GM18498 (cell line): Measurements from ENCODE around the gene SHC3.

Source experiments
- ATAC-seq: cut with Tn5 transposase; IDR thresholded peaks from one replicate; pipeline ENCODE4 v1.9.1; 2021; ENCODE audit warnings: mild to moderate bottlenecking, moderate library complexity; ENCODE audit not compliant: unreplicated experiment

The SHC3 gene

DNA sequence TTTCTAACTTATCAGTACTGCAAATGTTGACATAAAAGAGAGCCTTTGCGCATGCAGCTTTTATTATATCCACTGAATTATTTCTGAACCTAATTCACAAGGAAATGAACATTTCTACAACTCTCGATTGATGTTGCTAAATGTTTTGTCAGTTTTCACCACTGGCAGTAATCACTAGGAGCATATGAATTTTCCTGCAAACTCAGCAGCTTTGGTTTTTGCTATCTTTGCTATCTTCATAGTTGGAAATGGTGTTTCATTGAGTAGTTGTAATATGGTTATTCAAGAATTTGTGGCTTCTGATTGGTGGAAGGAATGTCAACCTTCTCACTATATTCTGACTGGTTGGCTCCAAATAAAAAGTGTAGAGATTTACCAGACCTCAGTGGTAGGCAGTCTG lies 8.9 kb upstream of the SHC3 start:
- ATAC-seq: no peak

DNA sequence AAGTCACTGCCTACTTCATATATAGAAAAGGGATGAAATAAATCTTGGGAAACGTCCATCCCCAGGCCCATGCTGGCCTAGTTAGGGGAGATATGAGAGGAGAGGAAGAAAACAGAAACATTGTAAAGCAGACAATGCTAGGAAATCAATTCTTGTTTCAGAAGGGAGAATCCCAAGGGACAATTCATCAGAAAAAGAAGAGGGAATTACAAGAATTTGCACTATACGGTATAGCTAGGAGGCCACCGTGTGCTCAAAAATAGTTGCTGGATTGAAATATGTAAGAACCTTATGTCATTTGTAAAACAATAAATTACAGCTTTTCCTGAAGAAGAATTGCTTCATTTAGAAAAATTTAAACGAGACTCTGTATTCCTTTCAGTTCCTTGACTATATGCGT lies 8.3 kb upstream of the SHC3 start:
- no peak for ATAC-seq

DNA sequence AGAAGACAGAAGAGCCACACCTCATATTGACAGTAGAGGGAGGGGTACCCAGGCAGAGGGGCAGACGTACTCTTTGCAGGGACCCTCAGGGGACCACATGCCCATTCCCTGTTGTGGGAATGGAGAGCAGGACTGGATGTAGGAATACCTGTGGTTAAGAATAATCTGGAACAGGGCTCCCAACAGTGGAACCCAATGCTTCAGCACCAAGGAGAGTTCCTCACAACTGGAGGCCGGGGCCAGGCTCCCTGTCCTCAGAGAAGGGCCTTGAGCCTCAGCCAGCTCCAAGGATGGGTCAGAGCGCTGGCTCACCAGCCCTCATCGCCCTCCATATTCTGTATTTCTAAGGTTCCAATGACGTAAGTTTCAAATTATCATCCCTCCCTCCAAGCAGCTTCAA lies 7.4 kb upstream of the SHC3 start:
- ATAC-seq: no peak

DNA sequence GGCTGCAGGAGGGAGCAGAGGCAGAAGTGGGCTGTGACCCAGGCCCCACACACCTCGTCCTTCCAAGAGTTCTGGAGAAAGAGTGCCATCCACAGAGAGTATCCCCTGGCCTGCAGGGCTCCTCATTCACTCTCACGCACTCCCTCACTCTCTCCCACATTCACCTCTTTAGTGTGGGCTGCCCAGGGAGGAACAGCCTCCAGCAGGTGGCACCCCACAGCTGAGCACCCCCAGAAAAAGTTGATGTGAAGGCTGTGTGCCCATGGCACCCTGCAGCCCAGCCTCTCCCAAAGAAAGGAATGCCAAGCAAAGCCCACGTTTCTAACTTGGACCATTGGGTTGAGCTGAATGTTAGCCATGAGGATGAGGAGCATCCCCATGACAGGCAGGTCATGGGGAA lies 4.5 kb upstream of the SHC3 start:
- ATAC-seq: no peak

DNA sequence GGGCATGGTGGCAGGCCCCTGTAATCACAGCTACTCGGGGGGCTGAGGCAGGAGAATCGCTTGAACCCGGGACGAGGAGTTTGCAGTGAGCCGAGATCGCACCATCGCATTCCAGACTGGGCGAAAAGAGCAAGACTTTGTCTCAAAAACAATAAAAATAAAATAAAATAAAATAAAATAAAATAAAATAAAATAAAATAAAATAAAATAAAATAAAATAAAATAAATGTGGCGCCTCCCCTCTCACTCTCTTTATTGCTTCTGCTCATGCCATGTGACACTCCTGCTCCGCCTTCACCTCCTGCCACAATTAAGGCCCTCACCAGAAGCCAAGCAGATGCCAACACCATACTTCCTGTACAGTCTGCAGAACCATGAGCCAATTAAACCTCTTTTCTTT lies 3.8 kb upstream of the SHC3 start:
- ATAC-seq: no peak

DNA sequence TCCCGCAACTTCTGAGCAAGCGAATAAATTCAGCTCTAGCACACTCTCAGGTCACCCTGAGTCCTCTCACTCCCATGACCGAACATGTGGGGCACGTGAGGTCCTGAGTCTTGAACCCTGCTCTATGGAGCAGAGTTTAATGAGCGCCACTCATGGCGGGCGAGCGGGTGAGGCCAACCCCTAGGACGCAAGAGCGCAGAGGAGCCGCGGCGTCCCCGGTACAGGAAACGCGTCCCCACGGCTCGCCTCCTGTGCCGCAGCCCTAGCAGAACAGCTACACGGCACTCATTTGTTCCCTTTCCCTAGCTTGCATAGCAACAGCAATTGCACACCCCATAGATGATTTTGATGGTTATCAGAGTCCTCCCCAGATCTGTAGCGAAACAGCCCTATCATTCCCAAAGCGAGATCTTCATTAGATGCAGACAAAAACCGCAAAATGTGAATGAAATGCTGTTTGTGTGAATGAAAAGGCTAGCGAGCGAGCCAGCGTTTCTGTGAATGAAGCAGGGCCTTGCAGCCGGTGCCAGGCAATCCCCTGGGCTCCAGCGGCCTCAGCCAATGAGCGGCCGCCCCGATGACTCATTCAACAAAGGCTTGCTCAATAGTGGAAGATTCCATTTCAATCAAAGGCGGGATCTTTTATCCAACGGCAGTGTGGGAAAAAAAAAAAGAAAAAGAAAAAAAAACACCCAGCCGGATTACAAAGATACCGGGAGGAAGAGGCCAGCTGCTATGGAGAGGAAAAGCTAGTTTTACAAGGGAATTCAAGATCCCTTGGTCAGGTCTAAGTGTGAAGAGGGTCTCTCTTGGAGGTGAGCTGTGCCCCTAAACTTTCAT lies 1.5 kb upstream of the SHC3 start:
- ATAC-seq: peak; percentile 65

DNA sequence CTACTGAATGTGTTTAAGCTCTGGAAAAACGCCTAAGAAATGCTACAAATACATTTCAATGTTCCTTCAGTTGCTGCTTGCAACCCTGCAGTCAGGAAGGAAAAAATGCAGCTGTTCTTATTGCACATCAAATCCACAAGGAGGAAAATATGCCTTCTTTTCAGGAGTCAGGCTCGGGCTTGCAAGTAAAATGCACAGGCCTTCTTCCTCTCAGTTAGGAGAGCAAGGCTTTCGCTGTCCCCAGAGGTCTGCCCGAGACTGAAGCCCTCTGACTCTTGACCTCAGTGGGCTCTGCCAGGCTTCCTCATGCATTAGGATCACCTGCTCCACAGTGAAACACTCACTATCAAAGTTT lies 899 bp upstream of the SHC3 start:
- ATAC-seq: no peak

DNA sequence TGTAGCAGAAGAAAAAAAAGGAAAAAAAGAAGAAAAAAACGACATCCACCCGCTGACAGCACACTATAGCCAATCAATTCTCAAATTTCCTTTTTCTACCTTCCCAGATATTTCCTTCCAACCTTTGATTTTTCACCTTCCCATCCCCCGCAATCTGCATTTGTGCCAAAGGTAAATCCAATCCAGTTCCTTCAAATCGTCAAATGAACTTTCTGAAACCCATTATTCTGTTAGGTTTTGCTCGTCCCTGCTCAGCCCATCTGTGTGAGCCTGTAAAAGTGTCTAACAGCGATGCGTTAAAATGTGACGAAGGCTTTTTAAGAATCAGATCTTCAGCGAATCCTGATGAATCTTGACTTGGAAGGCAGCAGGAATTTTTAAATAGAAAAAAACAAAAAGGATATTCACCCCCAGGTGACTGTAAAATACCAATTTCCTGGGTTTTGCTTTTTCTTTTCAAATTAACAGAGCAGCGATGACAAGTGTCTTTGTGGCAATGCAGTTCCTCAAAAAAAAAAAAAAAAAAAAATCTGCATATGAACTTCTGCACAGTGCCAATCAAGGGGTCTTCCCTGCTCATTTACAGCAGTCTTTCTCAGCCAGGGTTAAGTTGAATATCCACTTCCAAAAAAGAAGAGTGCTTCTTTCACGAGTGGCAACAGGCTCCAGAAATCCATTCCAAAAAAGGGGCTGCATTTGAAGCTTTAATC lies 367 bp upstream of the SHC3 start:
- no peak for ATAC-seq

DNA sequence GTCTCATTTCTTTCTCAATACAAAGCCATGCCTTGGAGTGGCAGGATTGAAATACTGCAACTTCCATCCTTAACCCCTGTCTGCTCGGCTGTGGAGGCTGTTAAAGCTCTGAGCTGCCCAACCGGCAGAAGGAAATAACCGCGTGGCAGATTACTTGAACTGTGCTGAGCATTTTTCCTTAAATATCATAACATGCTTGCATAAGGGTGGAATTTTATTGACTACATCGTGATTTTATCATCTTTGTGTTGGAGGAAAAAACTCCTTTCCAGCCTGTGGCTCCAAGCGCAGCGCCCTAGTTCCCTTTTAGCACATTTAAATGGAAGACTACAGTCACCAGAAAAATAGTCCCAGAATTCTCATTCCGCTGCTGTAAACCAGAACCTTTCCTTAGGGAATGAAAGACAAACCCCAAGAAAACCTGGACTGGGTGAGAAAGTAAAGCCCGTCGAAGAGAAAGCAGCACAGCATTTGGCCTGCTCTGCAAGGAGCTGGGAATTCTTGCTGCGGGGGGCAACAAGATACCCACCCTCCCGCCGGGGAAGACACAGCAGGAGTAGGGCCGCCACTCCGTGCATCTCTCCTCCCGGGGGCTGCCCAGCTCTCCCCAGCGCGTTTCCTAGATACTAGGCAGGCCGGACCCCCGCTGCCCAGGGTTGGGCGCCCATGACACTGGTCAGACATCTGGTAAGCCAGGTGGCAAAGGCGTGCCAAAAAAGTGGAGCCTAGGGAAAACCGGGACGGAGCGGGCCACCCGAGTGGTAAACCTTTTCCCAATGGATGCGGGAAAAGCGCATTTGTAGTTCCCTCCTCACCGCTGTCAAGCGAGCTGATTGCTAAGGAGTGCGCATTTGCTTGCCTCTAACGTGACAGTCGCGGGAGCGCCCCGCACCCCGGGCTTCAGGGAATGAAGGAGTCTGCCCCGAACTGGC lies 1.3 kb downstream of the SHC3 start:
- no peak for ATAC-seq

DNA sequence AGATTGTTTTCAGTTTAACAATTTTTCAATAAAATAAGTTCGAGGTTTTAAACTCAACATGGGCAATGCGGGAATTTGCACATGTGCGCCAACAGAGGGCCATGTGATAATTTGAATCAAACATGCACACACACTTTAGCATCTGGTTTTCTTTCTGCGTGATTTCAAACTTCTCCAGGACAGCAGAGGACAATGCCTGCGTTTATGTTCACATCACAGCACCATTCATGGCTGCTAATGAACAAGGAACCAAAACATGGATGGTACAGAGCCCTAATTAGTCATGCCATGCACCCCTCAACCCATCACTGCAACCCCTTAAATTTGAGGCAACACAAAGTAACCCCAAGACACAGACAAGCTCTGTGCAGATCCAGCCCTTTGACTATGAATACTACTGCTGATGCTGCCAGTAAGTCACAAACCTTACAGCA lies 2.8 kb downstream of the SHC3 start:
- ATAC-seq: no peak

DNA sequence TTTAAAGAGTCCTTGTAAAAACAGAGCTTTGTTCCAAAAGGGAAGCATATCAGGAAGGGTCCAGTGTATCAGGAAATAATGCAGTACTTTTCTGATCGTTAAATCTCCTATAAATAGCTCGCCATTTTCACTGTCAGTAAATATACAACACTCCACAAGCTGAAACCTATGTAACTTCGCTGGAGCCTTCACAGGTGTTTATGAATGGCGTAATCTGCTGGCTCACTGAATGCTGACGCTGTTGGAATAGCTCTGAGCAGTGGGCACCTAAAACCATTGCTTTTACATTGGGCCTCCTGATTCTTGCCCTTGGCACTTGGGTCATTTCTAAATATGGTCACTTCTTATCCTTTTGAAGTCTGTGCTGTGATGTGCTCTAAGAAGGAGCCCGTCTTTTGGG lies 4.3 kb downstream of the SHC3 start:
- no peak for ATAC-seq

DNA sequence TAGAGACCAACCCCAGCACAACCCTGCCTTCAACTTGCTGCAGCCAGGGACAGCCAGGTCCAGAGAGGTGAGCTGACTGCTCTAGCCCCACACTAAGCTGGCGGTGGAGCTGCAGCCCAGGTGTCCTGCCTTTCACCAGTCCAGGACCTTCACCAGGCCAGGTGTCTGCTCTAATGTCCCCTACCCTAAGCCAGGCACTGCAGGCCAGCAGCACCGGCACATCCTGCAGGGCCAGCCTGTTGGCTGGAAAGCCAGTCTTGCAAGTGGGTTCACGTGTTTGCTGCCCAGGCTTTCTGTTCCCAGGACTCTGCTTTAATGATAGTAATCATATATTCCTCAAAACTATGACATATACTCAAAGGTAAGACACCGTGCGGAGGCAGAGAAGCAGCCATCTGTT lies 5.5 kb downstream of the SHC3 start:
- no peak for ATAC-seq

DNA sequence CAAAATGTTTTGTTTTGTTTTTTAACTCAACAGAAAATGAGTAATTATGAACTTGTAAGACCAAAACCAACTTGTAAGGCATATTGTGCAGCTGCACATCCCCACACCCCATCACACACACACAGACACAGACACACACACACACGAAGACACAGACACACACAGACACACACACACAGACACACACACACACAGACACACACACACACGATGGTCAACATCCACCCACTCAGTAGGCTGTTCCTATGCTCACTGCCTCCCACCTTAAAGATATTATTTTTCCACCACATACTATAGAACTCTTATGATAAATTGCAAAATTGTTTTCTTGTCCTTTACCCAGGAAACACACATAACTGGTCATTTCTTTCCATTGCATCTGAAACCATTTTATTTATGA lies 6.2 kb downstream of the SHC3 start:
- ATAC-seq: no peak

DNA sequence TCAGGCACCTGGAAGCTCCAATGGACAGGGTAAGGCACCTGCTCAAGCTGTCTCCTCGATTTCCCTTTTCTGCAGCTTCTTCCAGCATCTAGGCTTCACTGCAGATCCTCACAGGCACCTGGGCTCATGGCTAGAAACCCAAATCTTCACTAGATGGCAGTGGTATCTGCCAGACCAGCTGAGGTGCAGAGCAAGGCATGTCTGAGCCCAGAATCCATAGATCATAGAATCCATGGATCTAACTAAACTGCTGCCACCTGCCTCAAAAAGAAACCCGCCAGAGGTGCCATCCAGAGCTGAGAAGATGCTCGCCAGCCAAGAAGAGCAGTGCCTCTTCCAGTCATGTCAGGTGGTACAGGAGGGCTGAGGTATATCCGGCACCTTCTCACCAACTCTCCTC lies 6.9 kb downstream of the SHC3 start:
- ATAC-seq: no peak

DNA sequence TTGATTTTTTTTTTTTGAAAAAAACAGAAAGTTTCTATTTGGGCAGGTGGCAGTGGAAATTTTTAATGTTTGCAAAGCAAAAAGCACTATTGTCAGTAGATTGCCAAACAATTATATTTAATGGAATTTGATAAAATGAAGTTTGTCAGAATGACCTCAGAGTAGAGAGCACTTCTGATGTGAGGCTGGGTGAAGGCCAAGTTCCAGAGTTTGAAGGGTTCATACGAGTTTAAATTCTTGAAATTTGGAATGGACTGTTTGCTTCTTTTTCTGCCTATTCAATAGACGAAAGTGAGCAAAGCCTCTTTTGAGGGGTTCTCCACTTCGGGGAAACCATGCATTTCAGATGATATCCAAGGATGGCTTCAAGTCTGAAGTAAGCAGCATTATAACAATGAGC lies 7.4 kb downstream of the SHC3 start:
- no peak for ATAC-seq

DNA sequence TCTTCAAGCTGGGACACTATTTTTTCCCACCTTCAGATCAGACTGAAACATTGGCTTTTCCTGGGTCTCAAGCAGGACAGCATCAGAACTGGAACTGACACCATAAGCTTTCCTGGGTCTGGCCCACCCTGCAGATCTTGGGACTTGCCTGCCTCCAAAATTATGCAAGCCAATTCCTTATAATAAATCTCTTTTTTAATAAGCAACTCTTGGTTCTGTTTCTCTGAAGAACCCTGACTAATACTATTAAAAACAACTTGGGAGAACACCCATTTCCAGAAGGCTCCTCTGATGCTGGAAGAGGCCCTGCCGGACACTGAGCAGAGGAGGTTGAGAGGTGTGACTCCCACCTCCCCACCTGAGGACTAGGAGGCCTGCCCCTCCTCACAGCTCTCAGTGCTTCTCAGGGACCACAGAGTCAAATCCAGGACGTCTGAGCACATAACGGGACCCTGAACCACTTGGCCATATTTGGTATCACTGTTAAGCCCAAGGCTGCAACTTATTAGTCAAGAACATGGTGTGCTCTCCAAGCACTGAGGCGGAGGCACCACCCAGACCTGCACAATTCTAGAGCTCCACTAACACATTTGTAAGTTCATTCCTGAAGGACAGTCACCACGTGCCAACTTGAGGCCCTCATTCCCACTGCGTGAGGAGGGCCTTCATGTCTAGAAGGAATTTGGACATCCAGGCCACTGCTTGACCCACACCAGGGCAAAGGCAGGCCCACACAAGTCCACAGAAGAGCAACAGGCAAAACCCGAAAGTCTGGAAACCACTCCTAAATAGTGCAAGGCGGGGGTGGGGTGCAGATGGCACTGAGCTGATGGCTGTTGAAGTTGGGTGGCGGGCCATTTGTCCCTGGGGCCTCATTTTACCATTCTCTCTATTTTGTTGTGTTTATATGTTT lies 9.5 kb downstream of the SHC3 start:
- ATAC-seq: no peak

DNA sequence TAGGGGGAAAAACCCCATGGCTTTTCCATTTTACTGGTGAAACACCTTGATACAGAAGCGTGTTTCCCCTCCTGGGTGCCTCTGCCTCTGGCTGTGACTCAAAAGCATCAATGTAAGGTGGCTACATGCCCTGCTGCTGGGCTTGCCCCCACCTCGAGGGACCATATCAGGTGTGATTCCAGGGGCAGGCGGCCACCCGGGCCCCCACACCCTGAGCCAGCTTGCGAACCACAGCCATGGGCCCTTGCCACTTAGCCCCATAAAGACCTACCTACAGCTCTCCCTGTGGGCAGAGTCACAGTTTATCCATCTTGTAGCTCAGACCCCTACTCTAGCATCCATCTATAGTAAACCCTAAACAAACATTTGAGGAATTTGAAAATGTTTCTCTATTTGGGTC lies 10.8 kb downstream of the SHC3 start:
- ATAC-seq: no peak

DNA sequence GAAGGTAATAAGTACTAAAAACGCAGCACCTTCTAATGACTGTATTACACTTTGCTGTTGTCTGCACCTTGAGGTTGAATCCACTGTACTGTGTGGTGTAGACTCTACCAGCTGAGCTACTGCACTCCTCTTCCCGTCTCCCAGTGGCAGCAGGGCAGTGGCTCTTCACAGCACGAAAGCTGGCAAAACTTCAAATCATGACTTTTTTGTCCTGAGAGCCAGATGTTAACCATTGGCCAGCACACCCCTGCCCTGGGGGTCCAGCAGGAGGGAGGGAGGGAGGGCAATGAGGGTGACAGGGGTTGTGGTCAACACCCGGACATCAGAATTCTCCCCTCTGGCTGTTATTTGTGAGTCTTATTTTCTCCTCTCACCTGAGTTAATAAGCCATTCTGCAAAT lies 11.8 kb downstream of the SHC3 start:
- ATAC-seq: no peak

DNA sequence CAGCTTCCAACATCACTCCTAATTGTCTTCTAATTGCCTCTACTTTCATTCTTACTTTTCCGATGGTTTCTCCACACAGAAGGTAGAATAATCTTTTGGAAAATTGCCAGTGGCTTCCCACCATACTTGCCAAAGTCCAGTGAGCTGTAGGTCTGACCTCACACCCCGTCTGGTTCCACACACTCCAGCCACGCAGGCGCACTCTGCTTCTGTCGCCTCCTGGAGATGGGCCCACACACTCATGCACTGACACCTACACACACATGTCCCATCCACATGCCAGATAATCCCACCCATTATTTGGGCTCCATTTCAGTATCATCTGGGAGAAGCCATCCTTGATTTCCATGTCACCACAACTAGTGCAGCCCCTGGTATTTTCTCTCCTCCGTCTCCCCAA lies 12.7 kb downstream of the SHC3 start:
- ATAC-seq: no peak

DNA sequence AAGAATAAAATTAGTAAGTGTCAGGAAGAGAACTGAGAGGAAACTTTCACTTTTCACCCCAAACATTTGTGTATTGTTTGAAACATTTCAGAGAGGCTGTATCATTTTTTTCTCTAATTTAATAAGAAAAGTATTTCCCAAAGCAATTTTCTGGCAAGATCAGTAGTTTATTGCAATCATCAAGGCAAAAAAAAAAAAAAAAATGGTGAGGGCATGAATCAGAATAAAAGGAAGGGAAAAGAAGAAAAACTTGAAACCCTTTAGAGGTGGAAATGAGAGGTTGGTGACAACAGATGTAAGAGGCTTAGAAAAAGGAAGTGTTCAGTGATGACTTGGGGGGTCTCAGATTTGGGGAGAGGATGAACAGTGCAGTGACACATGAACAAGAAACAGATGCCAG lies 13.3 kb downstream of the SHC3 start:
- no peak for ATAC-seq

DNA sequence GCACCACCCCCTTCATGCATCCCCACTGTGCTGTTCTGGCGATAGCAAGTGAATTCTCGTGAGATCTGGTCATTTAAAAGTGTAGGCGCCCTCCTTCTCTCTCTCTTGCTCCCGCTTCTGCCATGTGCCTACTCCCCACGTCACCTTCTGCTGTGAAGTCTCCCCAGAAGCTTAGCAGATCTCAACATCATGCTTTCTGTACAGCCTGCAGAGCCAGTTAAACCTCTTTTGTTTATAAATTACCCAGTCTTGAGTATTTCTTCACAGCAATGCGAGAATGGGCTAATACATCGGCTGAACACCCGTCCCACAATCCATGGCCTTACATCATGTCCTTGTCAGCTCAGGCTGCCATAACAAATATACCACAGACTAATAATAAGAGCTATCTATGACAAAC lies 17.4 kb downstream of the SHC3 start:
- ATAC-seq: no peak
